Measurements from ENCODE around the gene PDE8A. TPM values are rescaled to one million over a fixed set of nuclear protein-coding genes. Genes with fewer than 3 reads are reported as not detected.

PDE8A gene
- total RNA-seq, 1 donor from 2014 or later, result 28.2 TPM

- intact Hi-C loops (cut with DNase I), result loop anchor here (5.0 kb wide), 1 partner anchor 44 kb away; the partner anchor contains the start of gene PDE8A
- DNase-seq (ENCODE audit: low spot score), result no peak
Measured at GRCh38 chr15:85026304-85027032, 44.8 kb downstream of the PDE8A start.

DNA sequence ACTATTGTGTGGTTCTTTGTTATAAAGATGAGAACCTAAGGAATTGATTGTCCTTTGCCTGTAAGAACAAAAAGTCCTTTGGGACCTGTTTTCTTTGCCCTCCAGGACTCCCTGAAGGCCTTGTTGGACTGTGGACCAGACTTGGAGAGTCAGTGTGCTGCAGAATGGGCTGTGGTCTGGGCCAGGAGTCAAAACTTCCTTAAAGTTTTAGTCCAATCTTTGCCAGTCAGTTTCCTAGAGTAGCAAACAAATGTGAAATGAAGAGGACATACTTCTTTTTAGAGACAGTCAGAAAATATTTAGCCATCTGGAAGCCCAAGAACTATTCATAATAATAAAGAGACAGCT is 45.4 kb downstream of the PDE8A start:
- DNase-seq (ENCODE audit: low spot score), result no peak
- intact Hi-C loops (cut with DNase I), result loop anchor here (5.0 kb wide), 1 partner anchor 45 kb away; the partner anchor contains the start of gene PDE8A

- intact Hi-C loops (cut with DNase I), result loop anchor here (5.0 kb wide), 1 partner anchor 45 kb away; the partner anchor contains the start of gene PDE8A
- no peak for DNase-seq (ENCODE audit: low spot score)
Measured at GRCh38 chr15:85027421-85027820, 45.8 kb downstream of the PDE8A start.

- intact Hi-C loops (cut with DNase I), result loop anchor here (5.0 kb wide), 1 partner anchor 46 kb away; the partner anchor contains the start of gene PDE8A
- no peak for DNase-seq (ENCODE audit: low spot score)
Measured at GRCh38 chr15:85028416-85028815, 46.8 kb downstream of the PDE8A start.

GRCh38 chr15:85029221-85029620 is 47.6 kb downstream of the PDE8A start:
- intact Hi-C loops (cut with DNase I), result loop anchor here (5.0 kb wide), 1 partner anchor 47 kb away; the partner anchor contains the start of gene PDE8A
- DNase-seq (ENCODE audit: low spot score), result no peak

- DNase-seq (ENCODE audit: low spot score), result no peak
- intact Hi-C loops (cut with DNase I), result no loop called here
Measured at GRCh38 chr15:85030301-85030929, 48.8 kb downstream of the PDE8A start.

DNA sequence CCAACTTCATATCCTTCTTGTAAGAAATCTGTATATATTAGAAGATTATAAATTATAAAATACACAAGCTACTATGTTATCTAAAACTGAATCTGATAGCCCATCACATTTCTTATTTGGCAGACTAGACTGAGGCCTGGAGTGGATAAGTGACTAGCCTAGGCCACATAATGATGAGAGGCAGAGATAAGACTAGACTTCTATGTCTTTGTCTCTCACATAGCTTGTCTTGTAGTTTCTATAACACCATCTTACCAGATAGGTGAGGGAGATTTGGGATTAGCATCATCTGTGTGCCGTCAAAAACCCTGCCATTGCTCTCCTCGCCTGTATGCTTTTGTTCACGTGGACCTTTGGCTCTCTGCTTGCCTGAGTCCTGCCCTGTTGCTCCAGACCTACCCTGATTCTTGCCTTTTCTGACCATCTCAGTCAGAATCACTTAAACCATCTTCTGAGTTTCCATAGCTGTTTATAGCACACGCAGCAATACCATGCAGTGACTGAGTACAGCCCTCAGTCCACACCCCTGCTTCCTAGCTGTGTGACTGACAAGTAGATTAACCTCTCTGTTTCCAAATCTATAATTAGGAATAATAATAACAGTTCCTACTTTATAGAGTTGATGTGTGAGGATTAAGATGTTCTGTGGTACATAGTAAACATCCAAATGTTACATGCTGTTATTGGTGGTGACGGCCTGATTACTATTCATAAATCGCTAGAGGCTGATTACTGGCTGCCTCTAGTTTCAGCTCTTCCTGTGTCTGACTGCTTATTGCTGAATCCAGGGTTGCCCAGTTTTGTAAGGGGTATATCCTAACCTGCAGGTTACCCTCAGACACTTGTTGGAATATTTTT is 49.7 kb downstream of the PDE8A start:
- DNase-seq (ENCODE audit: low spot score), result no peak
- intact Hi-C loops (cut with DNase I), result no loop called here

GRCh38 chr15:85031944-85032558 is 50.4 kb downstream of the PDE8A start:
- DNase-seq (ENCODE audit: low spot score), result no peak
- intact Hi-C loops (cut with DNase I), result no loop called here

- no peak for DNase-seq (ENCODE audit: low spot score)
Measured at GRCh38 chr15:85033148-85033547, 51.5 kb downstream of the PDE8A start.

DNA sequence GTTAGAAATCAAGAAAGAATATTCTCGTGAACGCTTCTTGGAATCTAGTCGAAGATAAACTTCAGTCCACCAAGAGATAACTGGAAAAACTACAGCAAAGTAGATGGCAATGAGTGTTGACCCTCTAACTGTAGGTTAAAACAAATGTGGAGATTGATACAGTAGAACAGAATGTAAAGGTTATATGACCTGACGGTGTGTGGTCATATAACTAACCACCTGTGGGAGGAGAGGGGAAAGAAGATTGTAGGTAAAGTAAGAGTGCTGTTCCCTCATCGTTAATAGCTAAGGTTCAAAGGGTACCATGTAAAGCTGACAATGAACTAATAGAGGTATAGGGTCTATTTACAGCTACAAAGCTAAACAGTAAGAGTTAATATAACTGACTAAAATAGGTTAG is 52.6 kb downstream of the PDE8A start:
- no peak for DNase-seq (ENCODE audit: low spot score)
- intact Hi-C loops (cut with DNase I), result no loop called here

More at GRCh38 chr15:85033148-85033547, 51.5 kb downstream of the PDE8A start:
- intact Hi-C loops (cut with DNase I), result no loop called here

DNA sequence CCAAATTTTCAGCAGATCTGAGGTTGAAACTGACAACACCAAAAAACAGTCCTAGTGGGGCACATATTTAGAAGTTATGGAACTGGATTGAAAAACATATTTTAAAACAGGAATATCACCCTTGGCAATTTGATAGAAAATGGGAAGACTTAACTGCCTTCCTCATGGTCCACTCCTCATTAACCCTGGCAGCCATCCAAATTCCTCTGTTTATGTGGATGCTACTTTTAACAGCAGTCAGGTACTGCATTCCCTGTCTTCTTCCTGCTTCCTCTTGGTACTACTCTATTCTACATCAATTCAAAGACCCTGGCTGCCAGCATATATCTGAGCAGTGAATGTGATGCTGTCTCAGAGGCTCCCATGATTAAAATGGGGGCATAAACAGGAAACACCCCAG is 54.3 kb downstream of the PDE8A start:
- DNase-seq (ENCODE audit: low spot score), result no peak
- intact Hi-C loops (cut with DNase I), result no loop called here

DNA sequence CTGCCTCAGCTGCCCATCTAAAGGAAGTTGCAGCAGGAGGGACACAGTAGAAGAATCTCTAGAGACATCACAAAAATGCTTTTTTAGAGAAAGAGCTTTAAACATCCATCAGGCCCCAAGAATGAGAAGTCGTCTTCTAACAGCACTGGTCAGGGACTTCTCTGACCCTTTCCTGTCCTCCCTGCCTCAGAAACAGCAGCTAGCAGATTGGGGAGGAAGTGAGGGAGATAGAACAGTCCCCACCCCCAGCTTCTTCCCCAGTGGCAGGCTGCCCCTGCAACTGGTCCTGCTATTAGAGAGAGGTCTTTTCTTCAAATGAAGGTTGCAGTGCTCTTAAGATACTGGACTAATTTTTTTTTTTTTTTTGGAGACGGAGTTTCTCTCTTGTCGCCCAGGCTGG is 55.1 kb downstream of the PDE8A start:
- no peak for DNase-seq (ENCODE audit: low spot score)
- intact Hi-C loops (cut with DNase I), result no loop called here

DNA sequence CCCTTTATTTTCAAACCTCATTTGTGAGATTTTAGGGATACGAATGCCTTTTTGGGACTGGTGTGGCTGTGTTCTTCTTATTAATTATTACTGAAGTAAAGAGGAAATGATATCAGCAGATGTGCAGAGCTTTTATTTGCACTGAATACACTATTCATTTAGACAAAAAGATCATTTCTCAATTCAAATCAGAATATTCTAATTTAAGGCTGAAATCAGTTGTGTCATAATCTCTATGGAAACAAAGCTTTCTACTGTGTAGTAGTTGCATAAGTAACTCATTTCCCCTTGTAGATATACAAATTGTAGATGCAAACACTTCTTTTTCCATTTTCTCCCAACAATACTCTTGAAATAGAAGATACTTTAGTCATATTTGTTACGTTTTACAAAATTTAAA is 56.0 kb downstream of the PDE8A start:
- intact Hi-C loops (cut with DNase I), result no loop called here
- DNase-seq (ENCODE audit: low spot score), result no peak

GRCh38 chr15:85041230-85041629 is 59.6 kb downstream of the PDE8A start:
- DNase-seq (ENCODE audit: low spot score), result no peak
- intact Hi-C loops (cut with DNase I), result no loop called here

GRCh38 chr15:85044251-85044853 is 62.7 kb downstream of the PDE8A start:
- DNase-seq (ENCODE audit: low spot score), result no peak
- intact Hi-C loops (cut with DNase I), result loop anchor here (2.0 kb wide), 1 partner anchor 90 kb away; no protein-coding TSS in a partner anchor

GRCh38 chr15:85044894-85045293 is 63.2 kb downstream of the PDE8A start:
- intact Hi-C loops (cut with DNase I), result loop anchor here (2.0 to 5.0 kb wide), 3 partner anchors 38 to 90 kb away; partner anchors contain the start of gene PDE8A
- no peak for DNase-seq (ENCODE audit: low spot score)

- DNase-seq (ENCODE audit: low spot score), result no peak
- intact Hi-C loops (cut with DNase I), result loop anchor here (2.0 to 5.0 kb wide), 3 partner anchors 38 to 91 kb away; partner anchors contain the start of gene PDE8A
Measured at GRCh38 chr15:85045615-85046014, 64.0 kb downstream of the PDE8A start.

GRCh38 chr15:85047271-85047948 is 65.8 kb downstream of the PDE8A start:
- intact Hi-C loops (cut with DNase I), result loop anchor here (5.0 kb wide), 2 partner anchors 40 to 65 kb away; partner anchors contain the start of gene PDE8A
- no peak for DNase-seq (ENCODE audit: low spot score)

Measured in cardiac septum (tissue), 1 donor.